Endodermal cell (in vitro differentiated cells): ENCODE results near the gene EVPL. TPM values are rescaled to one million over a fixed set of nuclear protein-coding genes. Genes with fewer than 3 reads are reported as not detected.

Experiments
- DNase-seq: peaks from one replicate; pipeline ENCODE4 v3.0.0-alpha.2; 2017
- H3K27ac ChIP-seq: 2 replicates; pipeline ENCODE4 v1.5.1; 2013; ENCODE audit warnings: mild to moderate bottlenecking, low read depth, low read length, moderate library complexity
- H3K27me3 ChIP-seq: 2 replicates; pipeline ENCODE4 v1.6.1; 2013; ENCODE audit warnings: mild to moderate bottlenecking, low read length, moderate library complexity; ENCODE audit not compliant: insufficient read depth, control insufficient read depth, poor library complexity, severe bottlenecking
- H3K36me3 ChIP-seq: 2 replicates; pipeline ENCODE4 v1.7.0; 2013; ENCODE audit warnings: mild to moderate bottlenecking, low read length, moderate library complexity; ENCODE audit not compliant: control insufficient read depth, insufficient read depth
- H3K4me1 ChIP-seq: one replicate; pipeline ENCODE4 v1.7.0; 2013; ENCODE audit warnings: low read length; ENCODE audit not compliant: control insufficient read depth, insufficient read depth
- H3K4me3 ChIP-seq: 2 replicates; pipeline ENCODE4 v1.5.1; 2013; ENCODE audit warnings: mild to moderate bottlenecking, low read length, moderate library complexity
- H3K9ac ChIP-seq: 2 replicates; pipeline ENCODE4 v1.6.1; 2013; ENCODE audit warnings: mild to moderate bottlenecking, low read length, moderate library complexity; ENCODE audit not compliant: poor library complexity, severe bottlenecking; ENCODE audit errors: extremely low read depth
- H3K9me3 ChIP-seq: 2 replicates; pipeline ENCODE4 v1.6.1; 2013; ENCODE audit warnings: mild to moderate bottlenecking, low read length, moderate library complexity; ENCODE audit not compliant: control insufficient read depth
- H3K27ac Mint-ChIP-seq: 2 replicates; pipeline ENCODE4 v1.8.0; 2020; ENCODE audit warnings: mixed read lengths
- H3K27me3 Mint-ChIP-seq: 2 replicates; pipeline ENCODE4 v1.8.0; 2021; ENCODE audit warnings: mild to moderate bottlenecking, mixed read lengths; ENCODE audit not compliant: insufficient read depth
- H3K36me3 Mint-ChIP-seq: 2 replicates; pipeline ENCODE4 v1.8.0; 2020; ENCODE audit warnings: low read depth, mixed read lengths
- H3K4me1 Mint-ChIP-seq: 2 replicates; pipeline ENCODE4 v1.8.0; 2020; ENCODE audit warnings: mixed read lengths
- H3K4me3 Mint-ChIP-seq: 2 replicates; pipeline ENCODE4 v1.8.0; 2020; ENCODE audit warnings: mild to moderate bottlenecking, moderate library complexity, mixed read lengths
- H3K9me3 Mint-ChIP-seq: 2 replicates; pipeline ENCODE4 v1.8.0; 2020; ENCODE audit warnings: mild to moderate bottlenecking, mixed read lengths
- CTCF ChIP-seq: fragments of 200-600 bp; sonication (generic); conservative IDR thresholded peaks from 2 replicates; pipeline ENCODE4 v1.5.0; 2021; ENCODE audit warnings: antibody characterized with exemption, mild to moderate bottlenecking
- WGBS, 2 experiments: methylation state at CpG; one replicate each; pipeline versions ENCODE4 v1.1.5 to v1.1.7; 2013; ENCODE audit warnings: missing lambda C conversion rate in 2 of 2, mixed read lengths in 1 of 2; ENCODE audit not compliant: insufficient coverage in 1 of 2, insufficient read length in 1 of 2; 5-methylcytosine and 5-hydroxymethylcytosine counted together
- total RNA-seq, 2 donors: library from RNA; stranded (reverse); fragmentation: NEBNext Ultra II Directional in 1 of 2; extraction: Animal tissue kit (Norgen Biotek cat#: 25700) in 1 of 2; gene quantifications; 2 replicates in 1 of 2; 3 replicates in 1 of 2; pipeline ENCODE4 v1.2.1, GENCODE V29; 2021

Gene EVPL
- total RNA-seq, 2 donors from 2014 or later: 0.20 to 0.51 TPM

- TF ChIP-seq CTCF: no peak
- no peak overlapping the region for H3K9ac ChIP-seq
- Mint-ChIP-seq H3K4me1 (peaks cover 12% of the 10 kb centered on the region), H3K36me3 (no peaks in the 10 kb centered on the region), H3K4me3 (no peak overlapping the region), H3K9me3 (no peaks in the 10 kb centered on the region), H3K27me3 (peaks cover 5% of the 10 kb centered on the region), H3K27ac (no peak overlapping the region)
- DNase-seq: no peak
- no peaks in the 10 kb centered on the region for H3K36me3 ChIP-seq
- H3K4me1 ChIP-seq: peaks cover 4% of the 10 kb centered on the region
- H3K4me3 ChIP-seq: no peak overlapping the region
- no peak overlapping the region for H3K27ac ChIP-seq
- no peaks in the 10 kb centered on the region for H3K27me3 ChIP-seq
- WGBS, 2 experiments: 92 to 99% methylated on average over 7 to 12 of the region's 12 CpGs
- no peaks in the 10 kb centered on the region for H3K9me3 ChIP-seq
Observed at GRCh38 chr17:76025294-76025693, 1.8 kb downstream of the EVPL start.

- H3K4me3 Mint-ChIP-seq: no peak overlapping the region
- no peak overlapping the region for H3K9ac ChIP-seq
Observed at GRCh38 chr17:76024353-76024752, 2.8 kb downstream of the EVPL start.

GRCh38 chr17:76023900-76024237 lies 3.2 kb downstream of the EVPL start:
- peaks cover 4% of the 10 kb centered on the region for H3K4me1 Mint-ChIP-seq

More at GRCh38 chr17:76024353-76024752, 2.8 kb downstream of the EVPL start:
- Histone ChIP-seq H3K27me3 (no peaks in the 10 kb centered on the region), H3K36me3 (no peaks in the 10 kb centered on the region), H3K4me1 (no peaks in the 10 kb centered on the region), H3K9me3 (no peaks in the 10 kb centered on the region), H3K27ac (no peak overlapping the region), H3K4me3 (no peak overlapping the region)
- no peak overlapping the region for H3K27ac Mint-ChIP-seq
- H3K27me3 Mint-ChIP-seq: peaks cover 5% of the 10 kb centered on the region
- H3K9me3 Mint-ChIP-seq: no peaks in the 10 kb centered on the region
- 88 to 90% methylated on average over 2 to 9 of the region's 9 CpGs for WGBS, 2 experiments
- no peak for DNase-seq
- no peak for TF ChIP-seq CTCF
- H3K36me3 Mint-ChIP-seq: no peaks in the 10 kb centered on the region
- peaks cover 6% of the 10 kb centered on the region for H3K4me1 Mint-ChIP-seq

More at GRCh38 chr17:76023900-76024237, 3.2 kb downstream of the EVPL start:
- H3K9me3 ChIP-seq: no peaks in the 10 kb centered on the region
- no peaks in the 10 kb centered on the region for H3K36me3 Mint-ChIP-seq
- H3K27ac Mint-ChIP-seq: no peak overlapping the region
- H3K27me3 Mint-ChIP-seq: peaks cover 5% of the 10 kb centered on the region
- H3K36me3 ChIP-seq: no peaks in the 10 kb centered on the region
- no peak overlapping the region for H3K4me3 ChIP-seq
- H3K4me3 Mint-ChIP-seq: no peak overlapping the region
- WGBS, 2 experiments: 89 to 98% methylated on average over 8 to 9 of the region's 9 CpGs
- H3K4me1 ChIP-seq: no peaks in the 10 kb centered on the region
- no peaks in the 10 kb centered on the region for H3K9me3 Mint-ChIP-seq
- no peak for DNase-seq
- no peak overlapping the region for H3K27ac ChIP-seq
- H3K9ac ChIP-seq: no peak overlapping the region
- no peak for TF ChIP-seq CTCF
- no peaks in the 10 kb centered on the region for H3K27me3 ChIP-seq
